ENCODE results near the gene CD300H.

GRCh38 chr17:74513987-74514631, 53.2 kb downstream of the CD300H start:
- TF ChIP-seq CTCF (IDR thresholded peaks at IDR 0.05) (no peak), EP300 (IDR thresholded peaks at IDR 0.05) (no peak), POLR2AphosphoS5 (IDR thresholded peaks at IDR 0.05) (no peak)
